G401 (cell line): ENCODE measurements around the gene CHID1. TPM values are rescaled to one million over a fixed set of nuclear protein-coding genes. Genes with fewer than 3 reads are reported as not detected.

Source experiments
- DNase-seq: peaks from one replicate; pipeline ENCODE4 v3.0.0-alpha.2; 2015; ENCODE audit warnings: low spot score
- in situ Hi-C: cut with HindIII; loops from 2 replicates; pipeline ENCODE4 v1.10.0; 2016; ENCODE audit warnings: low sequenced_read_pairs, mixed read lengths
- total RNA-seq: library from RNA; depleted of rRNA; stranded (reverse); fragments of >200 nt; shearing (Covaris generic); gene quantifications from 2 replicates; pipeline ENCODE4 v1.2.3, GENCODE V29; 2014

The CHID1 gene
- total RNA-seq, 1 experiment from 2014 or later, result 64.2 TPM

DNA sequence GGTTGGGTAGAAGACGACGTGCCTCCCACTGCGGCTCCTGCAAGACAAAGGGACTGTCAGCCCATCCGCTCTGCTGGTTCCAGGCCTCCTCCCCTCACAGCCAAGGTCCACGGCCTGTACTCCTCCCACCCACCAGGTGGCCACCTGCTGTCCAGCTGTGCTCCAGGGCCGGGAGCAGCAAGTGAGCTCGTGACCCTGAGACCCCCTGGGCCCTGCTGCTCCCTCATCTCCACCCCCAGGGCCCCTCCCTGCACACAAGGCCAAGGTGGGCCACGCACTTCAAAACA, 40.5 kb downstream of the CHID1 start:
- in situ Hi-C loops, result no loop called here
- DNase-seq, result no peak

GRCh38 chr11:869399-870126, 41.0 kb downstream of the CHID1 start:
- in situ Hi-C loops, result no loop called here
- DNase-seq, result no peak

GRCh38 chr11:868802-869201, 41.8 kb downstream of the CHID1 start:
- in situ Hi-C loops, result no loop called here
- DNase-seq, result no peak

DNA sequence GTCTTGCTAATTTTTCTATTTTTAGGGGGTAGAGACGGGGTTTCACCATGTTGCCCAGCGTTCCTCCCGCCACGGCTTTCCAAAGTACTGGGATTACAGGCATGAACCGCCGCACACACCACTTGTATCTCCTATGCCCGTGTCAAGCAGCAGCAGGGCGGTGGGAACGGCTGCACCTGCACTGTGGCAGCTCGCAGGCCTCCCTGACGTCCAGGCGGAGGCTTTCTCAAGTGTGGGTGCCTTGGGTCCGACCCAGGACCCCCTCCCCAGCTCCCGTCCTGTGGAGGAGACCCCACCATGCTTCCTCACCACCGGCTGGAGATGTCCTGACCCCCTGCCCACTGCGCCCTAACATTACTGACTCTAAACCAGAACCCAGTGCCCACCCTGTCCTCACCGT, 42.2 kb downstream of the CHID1 start:
- DNase-seq, result no peak
- in situ Hi-C loops, result no loop called here

DNA sequence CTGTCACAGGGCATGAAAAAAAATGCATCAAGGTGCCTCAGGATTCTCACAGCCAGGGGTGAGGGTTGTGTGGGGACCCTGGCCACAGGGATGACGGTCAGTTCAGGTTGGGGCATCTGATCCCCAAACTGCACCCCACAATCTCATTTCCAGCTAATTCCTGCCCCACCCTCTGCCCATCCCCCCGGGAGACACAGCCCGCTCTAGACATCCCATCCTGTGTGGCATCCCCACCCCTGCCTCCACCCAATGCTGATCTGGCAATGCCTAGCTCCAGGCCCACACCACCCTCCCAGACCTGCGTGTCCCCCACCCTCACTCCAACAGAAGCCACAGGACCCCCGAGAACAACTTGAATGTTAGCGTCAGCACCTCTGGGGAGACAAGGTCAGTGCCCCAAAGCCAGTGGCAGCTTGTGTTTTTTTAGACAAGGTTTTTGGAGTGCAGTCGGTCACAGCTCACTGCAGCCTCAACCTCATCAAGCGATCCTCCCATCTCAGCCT, 42.7 kb downstream of the CHID1 start:
- no peak for DNase-seq
- in situ Hi-C loops, result no loop called here

DNA sequence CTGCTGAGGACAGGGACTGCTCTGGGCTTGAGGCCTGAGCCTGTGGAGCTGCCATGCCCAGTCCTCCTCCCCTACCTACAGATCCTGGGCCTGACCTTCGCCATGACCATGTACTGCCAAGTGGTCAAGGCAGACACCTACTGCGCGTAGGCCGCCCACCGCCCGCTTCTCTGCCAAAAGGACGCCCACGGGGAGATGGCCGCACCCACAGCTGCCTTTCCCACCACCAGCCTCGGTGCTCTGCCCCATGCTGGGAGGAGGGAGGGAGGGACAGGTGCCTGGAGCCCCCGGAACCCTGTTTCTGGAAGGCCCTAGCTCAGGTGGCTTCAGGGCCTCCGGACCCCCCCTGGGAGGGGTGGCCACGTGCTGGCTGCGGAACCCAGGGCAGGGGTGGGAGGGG, 44.1 kb downstream of the CHID1 start:
- in situ Hi-C loops, result no loop called here
- DNase-seq, result no peak

DNA sequence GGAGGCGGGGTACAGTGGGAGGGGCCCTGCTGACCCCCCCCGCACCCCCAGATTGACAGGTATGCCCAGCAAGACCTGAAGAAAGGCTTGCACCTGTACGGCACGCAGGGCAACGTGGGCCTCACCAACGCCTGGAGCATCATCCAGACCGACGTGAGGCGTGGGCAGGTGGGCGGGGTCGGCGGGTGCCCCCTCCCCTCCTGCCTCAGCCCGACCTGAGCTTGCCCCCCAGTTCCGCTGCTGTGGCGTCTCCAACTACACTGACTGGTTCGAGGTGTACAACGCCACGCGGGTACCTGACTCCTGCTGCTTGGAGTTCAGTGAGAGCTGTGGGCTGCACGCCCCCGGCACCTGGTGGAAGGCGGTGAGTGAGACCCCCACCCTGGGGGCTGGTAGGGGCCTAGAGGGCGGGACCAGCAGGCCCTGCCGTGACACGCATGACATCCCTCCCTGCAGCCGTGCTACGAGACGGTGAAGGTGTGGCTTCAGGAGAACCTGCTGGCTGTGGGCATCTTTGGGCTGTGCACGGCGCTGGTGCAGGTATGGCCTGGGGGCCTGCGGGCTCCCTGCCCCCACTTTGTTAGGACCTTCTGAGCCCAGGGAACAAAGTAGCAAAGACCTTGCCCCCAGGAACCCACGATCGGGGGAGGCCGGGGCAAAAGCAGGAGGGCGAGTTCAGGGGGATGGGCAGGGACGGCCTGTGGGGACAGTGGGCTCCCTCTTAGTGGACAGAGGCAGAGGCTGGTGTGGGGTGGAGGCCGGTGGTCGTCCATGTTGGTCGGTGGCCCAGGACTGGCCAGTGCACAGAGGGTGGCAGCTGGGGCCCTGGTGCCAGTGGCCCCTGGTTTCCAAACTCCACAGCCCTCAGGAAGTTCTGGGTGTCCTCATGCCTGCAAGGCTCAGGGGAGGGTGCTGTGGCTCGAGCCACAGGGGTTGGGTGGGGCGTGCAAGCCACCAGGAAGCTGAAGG, 44.9 kb downstream of the CHID1 start:
- in situ Hi-C loops, result no loop called here
- DNase-seq, result no peak

DNA sequence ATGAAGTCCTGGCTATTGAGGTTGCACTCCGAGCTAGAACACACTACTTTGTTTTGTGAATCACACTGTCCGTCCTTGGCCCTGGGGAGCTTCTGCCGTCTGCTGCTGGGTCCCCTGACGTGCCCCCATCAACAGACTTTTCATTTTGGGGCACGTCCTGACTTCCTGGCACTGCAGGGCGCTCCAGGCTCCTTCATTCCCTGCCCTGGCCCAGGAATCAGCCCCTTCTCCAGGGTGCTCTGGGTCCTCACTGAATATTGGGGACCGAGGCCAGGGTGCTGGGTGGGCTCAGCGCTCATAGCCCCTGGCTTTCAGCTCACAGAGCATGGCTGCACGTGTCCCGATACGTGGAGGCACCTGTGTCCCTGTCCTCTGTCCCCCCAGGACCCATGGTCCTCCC, 45.7 kb downstream of the CHID1 start:
- DNase-seq, result no peak
- in situ Hi-C loops, result no loop called here

DNA sequence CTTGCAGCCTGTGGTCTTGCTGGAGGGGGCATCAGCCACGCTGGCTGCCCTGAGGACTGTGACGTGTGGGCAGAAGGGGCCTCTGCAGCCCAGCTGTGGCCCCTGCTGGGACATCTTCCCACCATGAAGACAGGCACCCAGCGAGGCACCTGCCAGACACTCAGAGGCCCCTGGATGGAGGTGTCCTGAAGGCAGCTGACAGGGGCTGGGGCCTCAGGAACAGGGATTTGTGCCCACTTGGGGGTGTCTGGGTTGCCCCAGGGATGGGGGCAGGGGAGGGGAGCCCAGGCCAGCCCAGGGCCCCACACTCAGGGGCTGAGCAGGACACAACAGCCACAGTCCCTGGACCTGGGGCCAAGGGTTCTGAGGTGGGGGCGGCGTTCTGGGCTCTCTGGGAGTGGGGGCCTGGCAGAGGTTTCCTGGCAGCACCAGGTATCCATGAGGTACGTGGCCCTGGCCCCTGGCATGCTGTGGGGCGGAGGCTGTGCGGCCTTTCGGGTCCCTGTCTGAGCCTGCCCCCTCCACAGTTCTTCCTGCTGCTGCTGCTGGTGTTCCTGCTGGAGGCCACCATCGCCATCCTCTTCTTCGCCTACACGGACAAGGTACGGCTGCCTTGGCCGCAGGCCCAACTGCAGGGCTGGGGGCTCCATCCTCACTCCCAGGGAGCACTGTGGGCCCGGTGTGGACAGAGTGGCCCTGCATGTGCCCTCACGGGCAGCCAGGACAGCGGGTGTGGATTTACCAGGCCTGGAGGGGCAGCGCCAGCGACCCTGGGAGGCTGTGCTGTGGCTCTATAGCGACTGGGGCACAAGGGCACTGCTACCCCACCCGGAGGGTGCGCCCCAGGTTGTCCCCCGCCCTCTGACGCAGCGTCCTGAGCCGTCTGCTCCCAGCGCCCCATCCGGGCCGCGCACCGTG, 46.4 kb downstream of the CHID1 start:
- in situ Hi-C loops, result no loop called here

GRCh38 chr11:863023-863909, 47.3 kb downstream of the CHID1 start:
- in situ Hi-C loops, result no loop called here
- DNase-seq, result no peak

More for the DNA sequence above, 46.4 kb downstream of the CHID1 start:
- DNase-seq, result no peak

DNA sequence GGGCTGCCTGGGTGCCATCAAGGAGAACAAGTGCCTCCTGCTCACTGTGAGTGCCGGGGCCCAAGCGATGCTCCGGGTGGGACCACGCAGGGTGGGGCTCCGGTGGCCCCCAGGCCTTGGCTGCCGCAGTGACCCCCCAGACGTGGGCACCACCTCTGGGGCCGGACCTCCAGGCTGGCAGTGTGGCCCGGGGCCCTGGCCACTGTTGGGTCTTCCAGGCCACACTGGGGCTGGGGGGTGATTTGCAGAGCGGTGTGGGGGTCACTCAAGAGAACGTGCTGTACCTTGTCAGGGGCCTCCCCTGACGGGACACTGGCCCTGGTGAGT, 48.0 kb downstream of the CHID1 start:
- DNase-seq, result no peak
- in situ Hi-C loops, result no loop called here

GRCh38 chr11:862081-862661, 48.4 kb downstream of the CHID1 start:
- in situ Hi-C loops, result no loop called here
- DNase-seq, result no peak

GRCh38 chr11:861105-861479, 49.5 kb downstream of the CHID1 start:
- no peak for DNase-seq

DNA sequence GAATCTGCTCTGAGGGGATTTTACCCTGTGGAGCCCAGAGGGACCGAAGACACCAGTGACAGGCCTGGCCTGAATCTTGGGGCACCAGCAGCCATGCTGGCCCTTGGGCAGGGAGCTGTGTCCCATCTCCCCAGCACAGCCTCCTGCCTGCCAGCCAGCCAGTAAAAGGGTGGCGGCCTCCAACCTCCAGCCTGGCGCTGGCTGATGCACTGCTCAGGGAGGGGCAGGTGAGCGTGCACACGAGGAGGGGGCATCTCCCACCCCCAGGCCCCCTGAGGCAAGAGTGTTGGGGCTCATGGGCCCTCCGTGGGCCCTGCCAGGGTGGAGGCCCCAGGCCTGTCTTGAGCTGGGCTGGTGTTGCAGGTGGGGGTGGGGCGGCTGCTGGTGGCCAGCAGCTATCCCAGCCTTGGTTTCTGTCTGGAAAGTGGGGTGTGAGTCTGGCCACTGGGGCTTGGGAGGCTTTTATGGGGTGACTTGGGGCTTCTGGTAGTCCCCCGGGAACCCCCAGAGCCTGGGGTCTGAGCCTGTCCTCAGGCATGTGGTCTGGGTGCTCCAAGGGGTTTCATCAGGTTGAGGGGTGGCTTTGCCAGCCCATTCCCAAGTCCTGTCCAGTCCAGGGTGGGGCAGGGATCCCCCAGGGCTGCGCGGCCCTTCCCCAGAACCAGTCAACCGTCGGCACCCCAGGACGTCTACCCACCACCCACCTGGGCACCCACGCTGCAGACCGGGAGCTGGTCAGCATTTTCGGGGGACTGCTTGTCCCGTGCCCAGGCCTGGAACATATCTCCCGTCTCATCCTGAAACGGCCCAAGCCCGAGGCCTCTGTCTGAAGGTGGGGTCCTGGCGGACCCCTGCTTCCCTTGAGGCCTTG, 50.1 kb downstream of the CHID1 start:
- no peak for DNase-seq
- in situ Hi-C loops, result no loop called here

More at GRCh38 chr11:861105-861479, 49.5 kb downstream of the CHID1 start:
- in situ Hi-C loops, result no loop called here

- in situ Hi-C loops, result no loop called here
- DNase-seq, result peak; percentile 95
These were observed 51.0 kb downstream of the CHID1 start for GRCh38 chr11:859394-860131.

- no peak for DNase-seq
- in situ Hi-C loops, result no loop called here
These were observed 51.8 kb downstream of the CHID1 start for GRCh38 chr11:858762-859339.
